ENCODE results near the gene SEC16B.

- TF ChIP-seq CTCF (conservative IDR thresholded peaks at IDR 0.05 in 1 of 2, IDR thresholded peaks at IDR 0.05 in 1 of 2; ENCODE audit: low read depth in 1 of 2, low read length in 2 of 2) (no peak), EZH2 (IDR thresholded peaks at IDR 0.05; ENCODE audit: low read length, missing control alignments) (no peak)
Observed at GRCh38 chr1:178004926-178005391, 35.1 kb upstream of the SEC16B start.

Data from fibroblast of lung (primary cell).